HG03575 (cell line): Measurements from ENCODE around the gene CNBD2.
"Not testable (repeated sequence)": the region's sequence is repeated elsewhere in the genome, so short reads cannot be mapped to it uniquely, and the experiment has no call there.

Experiments
- ATAC-seq: cut with Tn5 transposase; IDR thresholded peaks from one replicate; pipeline ENCODE4 v1.9.1; 2021; ENCODE audit not compliant: unreplicated experiment, insufficient number of reproducible peaks, low FRiP score; ENCODE audit errors: extremely low read depth

The CNBD2 gene

GRCh38 chr20:36010825-36011224, 42.4 kb downstream of the CNBD2 start:
- ATAC-seq: no peak

- no peak for ATAC-seq
These were observed 47.5 kb downstream of the CNBD2 start for GRCh38 chr20:36015806-36016403.

- no peak for ATAC-seq
These were observed 48.9 kb downstream of the CNBD2 start for GRCh38 chr20:36017048-36017951.

GRCh38 chr20:36018208-36018988, 50.0 kb downstream of the CNBD2 start:
- ATAC-seq: no peak

- not testable (repeated sequence) for ATAC-seq
These were observed 57.7 kb downstream of the CNBD2 start for GRCh38 chr20:36026131-36026530.

GRCh38 chr20:36028106-36028808, 59.9 kb downstream of the CNBD2 start:
- ATAC-seq: no peak

GRCh38 chr20:36030149-36030548, 61.8 kb downstream of the CNBD2 start:
- no peak for ATAC-seq

- ATAC-seq: no peak
These were observed 63.4 kb downstream of the CNBD2 start for GRCh38 chr20:36031806-36032205.

GRCh38 chr20:36034875-36035274, 66.5 kb downstream of the CNBD2 start:
- no peak for ATAC-seq

- ATAC-seq: no peak
These were observed 67.4 kb downstream of the CNBD2 start for GRCh38 chr20:36035745-36036144.

GRCh38 chr20:36036688-36037087, 68.3 kb downstream of the CNBD2 start:
- ATAC-seq: no peak

- ATAC-seq: no peak
These were observed 72.2 kb downstream of the CNBD2 start for GRCh38 chr20:36040571-36040970.

- ATAC-seq: no peak
These were observed 75.1 kb downstream of the CNBD2 start for GRCh38 chr20:36043441-36043840.

- no peak for ATAC-seq
These were observed 75.6 kb downstream of the CNBD2 start for GRCh38 chr20:36043892-36044515.

GRCh38 chr20:36045373-36045714, 77.0 kb downstream of the CNBD2 start:
- ATAC-seq: no peak

GRCh38 chr20:36046073-36046798, 77.8 kb downstream of the CNBD2 start:
- ATAC-seq: not testable (repeated sequence)

- ATAC-seq: not testable (repeated sequence)
These were observed 81.0 kb downstream of the CNBD2 start for GRCh38 chr20:36049408-36049807.
